Measurements from ENCODE around the gene BLOC1S4. TPM values are rescaled to one million over a fixed set of nuclear protein-coding genes. Genes with fewer than 3 reads are reported as not detected.
"Not testable (repeated sequence)": the region's sequence is repeated elsewhere in the genome, so short reads cannot be mapped to it uniquely, and the experiment has no call there.

The BLOC1S4 gene, protein sequence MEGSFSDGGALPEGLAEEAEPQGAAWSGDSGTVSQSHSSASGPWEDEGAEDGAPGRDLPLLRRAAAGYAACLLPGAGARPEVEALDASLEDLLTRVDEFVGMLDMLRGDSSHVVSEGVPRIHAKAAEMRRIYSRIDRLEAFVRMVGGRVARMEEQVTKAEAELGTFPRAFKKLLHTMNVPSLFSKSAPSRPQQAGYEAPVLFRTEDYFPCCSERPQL
- total RNA-seq: 10 to 100 TPM; 16.5 to 17.1 TPM

DNA sequence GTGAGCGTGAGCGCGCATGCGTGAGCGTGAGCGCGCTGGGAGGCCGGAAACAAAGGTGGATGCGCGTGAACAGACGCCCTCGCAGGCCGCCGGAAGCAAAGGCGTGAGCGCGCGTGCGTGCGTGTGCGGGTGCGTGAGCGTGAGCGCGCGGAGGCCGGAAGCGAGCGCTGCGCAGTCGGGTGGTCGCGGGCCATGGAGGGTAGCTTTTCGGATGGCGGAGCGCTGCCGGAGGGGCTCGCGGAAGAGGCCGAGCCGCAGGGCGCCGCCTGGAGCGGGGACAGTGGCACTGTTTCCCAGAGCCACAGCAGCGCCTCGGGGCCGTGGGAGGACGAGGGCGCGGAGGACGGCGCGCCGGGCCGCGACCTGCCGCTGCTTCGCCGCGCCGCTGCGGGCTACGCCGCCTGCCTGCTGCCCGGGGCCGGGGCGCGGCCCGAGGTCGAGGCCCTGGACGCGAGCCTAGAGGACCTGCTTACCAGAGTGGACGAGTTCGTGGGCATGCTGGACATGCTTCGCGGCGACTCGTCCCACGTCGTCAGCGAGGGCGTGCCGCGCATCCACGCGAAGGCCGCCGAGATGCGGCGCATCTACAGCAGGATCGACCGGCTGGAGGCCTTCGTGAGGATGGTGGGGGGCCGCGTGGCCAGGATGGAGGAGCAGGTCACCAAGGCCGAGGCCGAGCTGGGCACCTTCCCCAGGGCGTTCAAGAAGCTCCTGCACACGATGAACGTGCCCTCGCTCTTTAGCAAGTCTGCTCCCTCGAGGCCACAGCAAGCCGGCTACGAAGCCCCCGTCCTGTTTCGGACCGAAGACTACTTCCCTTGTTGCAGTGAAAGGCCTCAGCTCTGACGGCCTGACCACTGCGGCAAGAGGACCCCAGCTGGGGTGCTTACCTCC lies at the start of gene BLOC1S4:
BLOC1S4 (plus strand) TSS at position 157 of the 894 bp plus-strand sequence; CDS start at position 193, 36 bp downstream.
- intact Hi-C loops (cut with DNase I): no loop called here
- H3K4me3 ChIP-seq: peak within 1 kb of the TSS; percentile 37 to 81

DNA sequence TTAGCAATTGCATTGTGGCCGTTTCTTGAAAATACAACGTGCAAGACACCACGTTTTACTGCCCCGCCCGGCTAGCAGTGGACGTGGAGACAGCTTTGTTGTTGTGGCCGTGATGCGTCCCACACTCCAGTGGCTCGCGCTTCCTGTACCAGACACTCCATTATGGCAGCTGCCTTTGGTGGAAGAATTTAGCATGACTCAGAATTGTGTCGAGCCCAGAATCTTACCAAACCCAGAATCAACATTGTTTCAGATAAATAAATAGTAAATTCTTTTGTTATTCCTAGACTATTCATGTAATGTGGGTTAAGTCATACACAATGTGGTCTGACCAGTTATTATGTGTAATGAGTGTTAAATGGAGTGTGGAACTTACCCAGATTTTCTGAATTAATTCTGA lies 47.6 kb upstream of the BLOC1S4 start:
- intact Hi-C loops (cut with DNase I): no loop called here
- Histone ChIP-seq H3K27ac (no peak overlapping the region), H3K4me3 (no peak overlapping the region), H3K27me3 (no peaks in the 10 kb centered on the region), H3K36me3 (replicated peaks in 1 of 2; ENCODE audit: insufficient read depth in 1 of 2, low read depth in 2 of 2) (no peaks in the 10 kb centered on the region), H3K4me1 (peaks cover 13% of the 10 kb centered on the region), H3K9me3 (no peaks in the 10 kb centered on the region)
- WGBS, 2 donors: 83 to 86% methylated on average over 11 of the region's 11 CpGs
- no peak for TF ChIP-seq POLR2A (IDR thresholded peaks at IDR 0.05)
- TF ChIP-seq, protein P1, sequence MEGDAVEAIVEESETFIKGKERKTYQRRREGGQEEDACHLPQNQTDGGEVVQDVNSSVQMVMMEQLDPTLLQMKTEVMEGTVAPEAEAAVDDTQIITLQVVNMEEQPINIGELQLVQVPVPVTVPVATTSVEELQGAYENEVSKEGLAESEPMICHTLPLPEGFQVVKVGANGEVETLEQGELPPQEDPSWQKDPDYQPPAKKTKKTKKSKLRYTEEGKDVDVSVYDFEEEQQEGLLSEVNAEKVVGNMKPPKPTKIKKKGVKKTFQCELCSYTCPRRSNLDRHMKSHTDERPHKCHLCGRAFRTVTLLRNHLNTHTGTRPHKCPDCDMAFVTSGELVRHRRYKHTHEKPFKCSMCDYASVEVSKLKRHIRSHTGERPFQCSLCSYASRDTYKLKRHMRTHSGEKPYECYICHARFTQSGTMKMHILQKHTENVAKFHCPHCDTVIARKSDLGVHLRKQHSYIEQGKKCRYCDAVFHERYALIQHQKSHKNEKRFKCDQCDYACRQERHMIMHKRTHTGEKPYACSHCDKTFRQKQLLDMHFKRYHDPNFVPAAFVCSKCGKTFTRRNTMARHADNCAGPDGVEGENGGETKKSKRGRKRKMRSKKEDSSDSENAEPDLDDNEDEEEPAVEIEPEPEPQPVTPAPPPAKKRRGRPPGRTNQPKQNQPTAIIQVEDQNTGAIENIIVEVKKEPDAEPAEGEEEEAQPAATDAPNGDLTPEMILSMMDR (IDR thresholded peaks at IDR 0.05): no peak
- DNase-seq (no peak), ATAC-seq (no peak)

More for the DNA sequence above, at the start of gene BLOC1S4:
- H3K36me3 ChIP-seq (replicated peaks in 1 of 2; ENCODE audit: insufficient read depth in 1 of 2, low read depth in 2 of 2): no peaks in the 10 kb centered on the region
- H3K27me3 ChIP-seq: no peaks in the 10 kb centered on the region
- peak; percentile 94 for ATAC-seq
- WGBS, 2 donors: 0 to 1% methylated on average over 36 to 97 of the region's 109 CpGs
- H3K9me3 ChIP-seq: no peaks in the 10 kb centered on the region
- H3K4me1 ChIP-seq: peaks cover 27% of the 10 kb centered on the region
- peak; percentile 86 to 90 (median 90) for DNase-seq
- TF ChIP-seq, protein P1 (IDR thresholded peaks at IDR 0.05): peak in 5 of 7 experiments; percentile 11 to 33 (median 27)
- TF ChIP-seq POLR2A (IDR thresholded peaks at IDR 0.05): peak; percentile 74 to 82 (median 79)
- H3K27ac ChIP-seq: peak within 1 kb of the TSS; percentile 84 to 94 (median 93)

DNA sequence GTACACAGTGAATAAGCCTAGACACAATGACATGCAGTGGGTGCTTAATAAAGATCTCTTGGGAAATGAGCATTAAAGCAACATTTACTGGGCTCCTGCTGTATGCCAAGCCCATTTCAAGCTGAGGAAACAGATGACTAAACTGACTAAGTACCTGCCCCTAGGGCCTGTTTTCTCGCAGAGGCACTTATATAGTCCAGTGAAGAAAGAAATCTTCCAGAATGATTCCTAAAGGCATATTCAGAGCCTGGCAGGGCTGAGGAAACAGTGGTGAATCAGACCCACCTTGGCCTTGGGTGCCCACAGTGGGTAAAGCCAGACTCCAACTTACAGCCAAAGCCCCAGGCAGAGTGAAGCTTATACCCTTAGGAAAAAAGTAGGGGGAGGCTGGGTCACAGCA lies 44.3 kb upstream of the BLOC1S4 start:
- no peak overlapping the region for H3K4me3 ChIP-seq
- no peak overlapping the region for H3K27ac ChIP-seq
- H3K27me3 ChIP-seq: no peaks in the 10 kb centered on the region
- ATAC-seq: no peak
- WGBS, 2 donors: 89 to 93% methylated on average over 1 of the region's 1 CpG
- intact Hi-C loops (cut with DNase I): no loop called here
- no peak for DNase-seq
- H3K4me1 ChIP-seq: peaks cover 30% of the 10 kb centered on the region
- H3K36me3 ChIP-seq (replicated peaks in 1 of 2; ENCODE audit: insufficient read depth in 1 of 2, low read depth in 2 of 2): no peaks in the 10 kb centered on the region
- no peaks in the 10 kb centered on the region for H3K9me3 ChIP-seq
- TF ChIP-seq POLR2A (IDR thresholded peaks at IDR 0.05): no peak
- TF ChIP-seq, protein P1 (IDR thresholded peaks at IDR 0.05): no peak

DNA sequence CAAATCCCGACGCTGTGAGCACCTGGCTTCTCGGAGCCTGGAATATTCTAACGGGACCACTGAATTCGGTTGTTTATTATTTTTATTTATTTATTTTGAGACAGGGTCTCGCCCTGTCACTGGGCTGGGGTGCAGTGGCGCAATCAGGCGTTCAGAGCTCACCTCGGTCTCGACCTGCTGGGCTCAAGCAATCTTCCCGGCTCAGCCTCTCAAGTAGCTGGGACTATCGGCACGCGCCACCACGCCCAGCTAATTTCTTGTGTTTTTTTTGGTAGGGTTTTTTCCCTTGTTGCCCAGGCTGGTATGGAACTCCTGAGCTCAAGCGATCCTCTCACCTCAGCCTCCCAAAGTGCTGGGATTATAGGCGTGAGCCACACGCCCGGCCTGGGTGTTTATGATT lies 43.8 kb upstream of the BLOC1S4 start:
- Histone ChIP-seq H3K4me3 (no peak overlapping the region), H3K27me3 (no peaks in the 10 kb centered on the region), H3K36me3 (replicated peaks in 1 of 2; ENCODE audit: insufficient read depth in 1 of 2, low read depth in 2 of 2) (no peaks in the 10 kb centered on the region), H3K4me1 (peaks cover 35% of the 10 kb centered on the region), H3K27ac (no peak overlapping the region), H3K9me3 (no peaks in the 10 kb centered on the region)
- DNase-seq (no peak), ATAC-seq (no peak)
- TF ChIP-seq, protein P1 (IDR thresholded peaks at IDR 0.05): no peak
- TF ChIP-seq POLR2A (IDR thresholded peaks at IDR 0.05): no peak
- intact Hi-C loops (cut with DNase I): no loop called here
- 93 to 98% methylated on average over 19 of the region's 19 CpGs for WGBS, 2 donors

DNA sequence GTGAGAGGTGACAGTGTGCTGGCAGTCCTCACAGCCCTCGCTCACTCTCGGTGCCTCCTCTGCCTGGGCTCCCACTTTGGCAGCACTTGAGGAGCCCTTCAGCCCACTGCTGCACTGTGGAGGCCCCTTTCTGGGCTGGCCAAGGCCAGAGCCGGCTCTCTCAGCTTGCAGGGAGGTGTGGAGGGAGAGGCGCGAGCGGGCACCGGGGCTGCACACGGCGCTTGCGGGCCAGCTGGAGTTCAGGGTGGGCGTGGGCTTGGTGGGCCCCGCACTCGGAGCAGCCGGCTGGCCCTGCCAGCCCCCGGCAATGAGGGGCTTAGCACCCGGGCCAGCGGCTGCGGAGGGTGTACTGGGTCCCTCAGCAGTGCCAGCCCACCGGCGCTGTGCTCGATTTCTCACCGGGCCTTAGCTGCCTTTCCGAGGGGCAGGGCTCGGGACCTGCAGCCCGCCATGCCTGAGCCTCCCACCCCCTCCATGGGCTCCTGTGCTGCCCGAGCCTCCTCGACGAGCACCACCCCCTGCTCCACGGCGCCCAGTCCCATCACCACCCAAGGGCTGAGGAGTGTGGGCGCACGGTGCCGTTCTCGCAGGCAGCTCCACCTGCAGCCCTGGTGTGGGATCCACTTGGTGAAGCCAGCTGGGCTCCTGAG lies 43.3 kb upstream of the BLOC1S4 start:
- H3K9me3 ChIP-seq; H3K27ac ChIP-seq; DNase-seq; ATAC-seq; H3K27me3 ChIP-seq; H3K36me3 ChIP-seq (replicated peaks in 1 of 2; ENCODE audit: insufficient read depth in 1 of 2, low read depth in 2 of 2); intact Hi-C loops (cut with DNase I); H3K4me3 ChIP-seq: not testable (repeated sequence)
- 92 to 99% methylated on average over 11 to 28 of the region's 34 CpGs for WGBS, 2 donors
- H3K4me1 ChIP-seq: peaks cover 36% of the 10 kb centered on the region

Measured in body of pancreas (tissue), 4 donors.